Measurements from ENCODE around the gene NFATC4.

Gene NFATC4

GRCh38 chr14:24378327-24378726, 10.3 kb downstream of the NFATC4 start:
- Histone ChIP-seq H4K8ac (ENCODE audit: low read depth, low read length) (no peak overlapping the region), H3K27me3 (ENCODE audit: insufficient read depth, low read length, poor library complexity) (no peaks in the 10 kb centered on the region), H3K9ac (ENCODE audit: low read length) (no peak overlapping the region), H2BK120ac (ENCODE audit: low read depth, low read length) (no peak overlapping the region), H2AK5ac (ENCODE audit: low read length) (no peak overlapping the region), H3K18ac (ENCODE audit: low read length) (no peak overlapping the region), H4K5ac (ENCODE audit: low read length) (no peak overlapping the region), H3K23ac (ENCODE audit: low read length) (no peak overlapping the region), H3K4me2 (ENCODE audit: low read length) (no peak overlapping the region), H3K56ac (ENCODE audit: low read length) (no peak overlapping the region), H2BK5ac (ENCODE audit: low read length) (no peak overlapping the region), H3K4ac (ENCODE audit: low read depth, low read length) (no peak overlapping the region), H3K79me2 (ENCODE audit: control insufficient read depth, insufficient read depth, low read length) (no peaks in the 10 kb centered on the region), H3K36me3 (ENCODE audit: control insufficient read depth, insufficient read depth, low read length) (no peaks in the 10 kb centered on the region), H3K4me3 (ENCODE audit: low read length) (no peak overlapping the region), H3K4me1 (ENCODE audit: control insufficient read depth, low read depth, low read length) (peaks cover 3% of the 10 kb centered on the region), H3K79me1 (ENCODE audit: low read length) (no peaks in the 10 kb centered on the region), H3K27ac (ENCODE audit: low read depth, low read length) (no peak overlapping the region), H2BK15ac (replicated peaks; ENCODE audit: low read depth) (no peak overlapping the region)
- no CpG with 5 or more reads among the region's 3 CpGs for WGBS (ENCODE audit: extremely low coverage, insufficient coverage, low lambda C conversion rate)
- no peak for DNase-seq

- no CpG with 5 or more reads among the region's 7 CpGs for WGBS (ENCODE audit: extremely low coverage, insufficient coverage, low lambda C conversion rate)
- H4K5ac ChIP-seq (ENCODE audit: low read length): no peak overlapping the region
- no peak overlapping the region for H4K8ac ChIP-seq (ENCODE audit: low read depth, low read length)
- no peaks in the 10 kb centered on the region for H3K79me1 ChIP-seq (ENCODE audit: low read length)
- no peak overlapping the region for H3K23ac ChIP-seq (ENCODE audit: low read length)
- H2BK120ac ChIP-seq (ENCODE audit: low read depth, low read length): no peak overlapping the region
- no peak overlapping the region for H3K4me3 ChIP-seq (ENCODE audit: low read length)
- no peaks in the 10 kb centered on the region for H3K27me3 ChIP-seq (ENCODE audit: insufficient read depth, low read length, poor library complexity)
- peaks cover 3% of the 10 kb centered on the region for H3K4me1 ChIP-seq (ENCODE audit: control insufficient read depth, low read depth, low read length)
- no peak overlapping the region for H3K27ac ChIP-seq (ENCODE audit: low read depth, low read length)
- H2BK5ac ChIP-seq (ENCODE audit: low read length): no peak overlapping the region
- H3K4ac ChIP-seq (ENCODE audit: low read depth, low read length): no peak overlapping the region
- no peak overlapping the region for H3K9ac ChIP-seq (ENCODE audit: low read length)
- H2AK5ac ChIP-seq (ENCODE audit: low read length): no peak overlapping the region
- no peaks in the 10 kb centered on the region for H3K36me3 ChIP-seq (ENCODE audit: control insufficient read depth, insufficient read depth, low read length)
- H3K79me2 ChIP-seq (ENCODE audit: control insufficient read depth, insufficient read depth, low read length): no peaks in the 10 kb centered on the region
- no peak for DNase-seq
- no peak overlapping the region for H3K4me2 ChIP-seq (ENCODE audit: low read length)
- no peak overlapping the region for H2BK15ac ChIP-seq (replicated peaks; ENCODE audit: low read depth)
- H3K18ac ChIP-seq (ENCODE audit: low read length): no peak overlapping the region
- no peak overlapping the region for H3K56ac ChIP-seq (ENCODE audit: low read length)
Observed at GRCh38 chr14:24378981-24379906, 11.3 kb downstream of the NFATC4 start.

GRCh38 chr14:24379907-24380730, 12.1 kb downstream of the NFATC4 start:
- Histone ChIP-seq H3K18ac (ENCODE audit: low read length) (no peak overlapping the region), H3K27ac (ENCODE audit: low read depth, low read length) (no peak overlapping the region), H3K4ac (ENCODE audit: low read depth, low read length) (no peak overlapping the region), H3K56ac (ENCODE audit: low read length) (no peak overlapping the region), H3K23ac (ENCODE audit: low read length) (no peak overlapping the region), H3K79me2 (ENCODE audit: control insufficient read depth, insufficient read depth, low read length) (no peaks in the 10 kb centered on the region), H2BK15ac (replicated peaks; ENCODE audit: low read depth) (no peak overlapping the region), H4K5ac (ENCODE audit: low read length) (no peak overlapping the region), H2BK5ac (ENCODE audit: low read length) (no peak overlapping the region), H3K9ac (ENCODE audit: low read length) (no peak overlapping the region), H3K79me1 (ENCODE audit: low read length) (no peaks in the 10 kb centered on the region), H3K27me3 (ENCODE audit: insufficient read depth, low read length, poor library complexity) (no peaks in the 10 kb centered on the region), H4K8ac (ENCODE audit: low read depth, low read length) (no peak overlapping the region), H2AK5ac (ENCODE audit: low read length) (no peak overlapping the region), H3K4me2 (ENCODE audit: low read length) (no peak overlapping the region), H2BK120ac (ENCODE audit: low read depth, low read length) (no peak overlapping the region), H3K36me3 (ENCODE audit: control insufficient read depth, insufficient read depth, low read length) (no peaks in the 10 kb centered on the region), H3K4me3 (ENCODE audit: low read length) (no peak overlapping the region), H3K4me1 (ENCODE audit: control insufficient read depth, low read depth, low read length) (peaks cover 3% of the 10 kb centered on the region)
- DNase-seq: no peak
- no CpG with 5 or more reads among the region's 15 CpGs for WGBS (ENCODE audit: extremely low coverage, insufficient coverage, low lambda C conversion rate)

- Histone ChIP-seq H3K4ac (ENCODE audit: low read depth, low read length) (no peak overlapping the region), H2BK15ac (replicated peaks; ENCODE audit: low read depth) (no peak overlapping the region), H3K36me3 (ENCODE audit: control insufficient read depth, insufficient read depth, low read length) (no peaks in the 10 kb centered on the region), H3K79me1 (ENCODE audit: low read length) (no peaks in the 10 kb centered on the region), H3K27ac (ENCODE audit: low read depth, low read length) (no peak overlapping the region), H2BK120ac (ENCODE audit: low read depth, low read length) (no peak overlapping the region), H3K79me2 (ENCODE audit: control insufficient read depth, insufficient read depth, low read length) (no peaks in the 10 kb centered on the region), H3K4me1 (ENCODE audit: control insufficient read depth, low read depth, low read length) (no peaks in the 10 kb centered on the region), H3K4me2 (ENCODE audit: low read length) (no peak overlapping the region), H2BK5ac (ENCODE audit: low read length) (no peak overlapping the region), H4K5ac (ENCODE audit: low read length) (no peak overlapping the region), H3K27me3 (ENCODE audit: insufficient read depth, low read length, poor library complexity) (no peaks in the 10 kb centered on the region), H3K23ac (ENCODE audit: low read length) (no peak overlapping the region), H3K56ac (ENCODE audit: low read length) (no peak overlapping the region), H3K9ac (ENCODE audit: low read length) (no peak overlapping the region), H4K8ac (ENCODE audit: low read depth, low read length) (no peak overlapping the region), H3K4me3 (ENCODE audit: low read length) (no peak overlapping the region), H2AK5ac (ENCODE audit: low read length) (no peak overlapping the region), H3K18ac (ENCODE audit: low read length) (no peak overlapping the region)
- WGBS (ENCODE audit: extremely low coverage, insufficient coverage, low lambda C conversion rate): no CpG with 5 or more reads among the region's 8 CpGs
- DNase-seq: no peak
Observed at GRCh38 chr14:24381363-24382063, 13.5 kb downstream of the NFATC4 start.

GRCh38 chr14:24382064-24382371, 14.0 kb downstream of the NFATC4 start:
- Histone ChIP-seq H4K8ac (ENCODE audit: low read depth, low read length) (no peak overlapping the region), H3K4me1 (ENCODE audit: control insufficient read depth, low read depth, low read length) (no peaks in the 10 kb centered on the region), H3K27me3 (ENCODE audit: insufficient read depth, low read length, poor library complexity) (no peaks in the 10 kb centered on the region), H2BK15ac (replicated peaks; ENCODE audit: low read depth) (no peak overlapping the region), H3K79me1 (ENCODE audit: low read length) (no peaks in the 10 kb centered on the region), H2BK120ac (ENCODE audit: low read depth, low read length) (no peak overlapping the region), H3K18ac (ENCODE audit: low read length) (no peak overlapping the region), H3K27ac (ENCODE audit: low read depth, low read length) (no peak overlapping the region), H3K4ac (ENCODE audit: low read depth, low read length) (no peak overlapping the region), H3K4me3 (ENCODE audit: low read length) (no peak overlapping the region), H3K4me2 (ENCODE audit: low read length) (no peak overlapping the region), H3K23ac (ENCODE audit: low read length) (no peak overlapping the region), H2BK5ac (ENCODE audit: low read length) (no peak overlapping the region), H3K56ac (ENCODE audit: low read length) (no peak overlapping the region), H3K79me2 (ENCODE audit: control insufficient read depth, insufficient read depth, low read length) (no peaks in the 10 kb centered on the region), H2AK5ac (ENCODE audit: low read length) (no peak overlapping the region), H3K36me3 (ENCODE audit: control insufficient read depth, insufficient read depth, low read length) (no peaks in the 10 kb centered on the region), H4K5ac (ENCODE audit: low read length) (no peak overlapping the region), H3K9ac (ENCODE audit: low read length) (no peak overlapping the region)
- WGBS (ENCODE audit: extremely low coverage, insufficient coverage, low lambda C conversion rate): no CpG with 5 or more reads among the region's 4 CpGs
- no peak for DNase-seq

Data from mesendoderm (in vitro differentiated cells).